RWPE2 (cell line): ENCODE measurements around the gene MAP3K4.

Experiments used
- ATAC-seq: fragments of 200-7000 bp; cut with Tn5 transposase; 3 replicates; pipeline ENCODE4 v1.9.1; 2021; ENCODE audit warnings: low read depth
- DNase-seq: peaks from one replicate; pipeline ENCODE4 v3.0.0-alpha.2; 2020; ENCODE audit warnings: low spot score
- H3K27ac ChIP-seq: fragments of 450-650 bp; 2 replicates; pipeline ENCODE4 v1.5.1; 2017; ENCODE audit warnings: mild to moderate bottlenecking; ENCODE audit not compliant: poor library complexity, severe bottlenecking
- H3K27me3 ChIP-seq: fragments of 250-450 bp; sonication (Bioruptor Pico); 2 replicates; pipeline ENCODE4 v1.5.1; 2021; ENCODE audit warnings: mild to moderate bottlenecking, moderate library complexity; ENCODE audit not compliant: insufficient read depth, poor library complexity, severe bottlenecking
- H3K36me3 ChIP-seq: fragments of 250-450 bp; sonication (Bioruptor Pico); 2 replicates; pipeline ENCODE4 v1.5.1; 2020; ENCODE audit warnings: low read depth, mild to moderate bottlenecking, moderate library complexity
- H3K4me1 ChIP-seq: fragments of 250-450 bp; sonication (Bioruptor Pico); 2 replicates; pipeline ENCODE4 v1.5.1; 2021; ENCODE audit warnings: mild to moderate bottlenecking, moderate library complexity; ENCODE audit not compliant: insufficient read depth, poor library complexity, severe bottlenecking
- H3K4me3 ChIP-seq: fragments of 250-450 bp; sonication (Bioruptor Pico); 2 replicates; pipeline ENCODE4 v1.5.1; 2021; ENCODE audit warnings: mild to moderate bottlenecking, moderate library complexity; ENCODE audit not compliant: severe bottlenecking
- H3K9me3 ChIP-seq: fragments of 250-450 bp; sonication (Bioruptor Pico); 2 replicates; pipeline ENCODE4 v1.5.1; 2021; ENCODE audit warnings: mild to moderate bottlenecking, moderate library complexity; ENCODE audit not compliant: severe bottlenecking
- TF ChIP-seq, protein P1 (sequence below): fragments of 450-650 bp; IDR thresholded peaks from one replicate; pipeline ENCODE4 v1.5.1; 2017; ENCODE audit warnings: mild to moderate bottlenecking, moderate library complexity; ENCODE audit not compliant: poor library complexity, severe bottlenecking

The MAP3K4 gene

GRCh38 chr6:161109366-161109765 lies 117.8 kb downstream of the MAP3K4 start:
- Histone ChIP-seq H3K4me3 (no peak overlapping the region), H3K4me1 (peaks cover 8% of the 10 kb centered on the region), H3K27ac (no peak overlapping the region), H3K27me3 (no peaks in the 10 kb centered on the region), H3K36me3 (peaks cover 93% of the 10 kb centered on the region), H3K9me3 (no peaks in the 10 kb centered on the region)
- no peak for DNase-seq
- no peak for ATAC-seq
- TF ChIP-seq, protein P1, sequence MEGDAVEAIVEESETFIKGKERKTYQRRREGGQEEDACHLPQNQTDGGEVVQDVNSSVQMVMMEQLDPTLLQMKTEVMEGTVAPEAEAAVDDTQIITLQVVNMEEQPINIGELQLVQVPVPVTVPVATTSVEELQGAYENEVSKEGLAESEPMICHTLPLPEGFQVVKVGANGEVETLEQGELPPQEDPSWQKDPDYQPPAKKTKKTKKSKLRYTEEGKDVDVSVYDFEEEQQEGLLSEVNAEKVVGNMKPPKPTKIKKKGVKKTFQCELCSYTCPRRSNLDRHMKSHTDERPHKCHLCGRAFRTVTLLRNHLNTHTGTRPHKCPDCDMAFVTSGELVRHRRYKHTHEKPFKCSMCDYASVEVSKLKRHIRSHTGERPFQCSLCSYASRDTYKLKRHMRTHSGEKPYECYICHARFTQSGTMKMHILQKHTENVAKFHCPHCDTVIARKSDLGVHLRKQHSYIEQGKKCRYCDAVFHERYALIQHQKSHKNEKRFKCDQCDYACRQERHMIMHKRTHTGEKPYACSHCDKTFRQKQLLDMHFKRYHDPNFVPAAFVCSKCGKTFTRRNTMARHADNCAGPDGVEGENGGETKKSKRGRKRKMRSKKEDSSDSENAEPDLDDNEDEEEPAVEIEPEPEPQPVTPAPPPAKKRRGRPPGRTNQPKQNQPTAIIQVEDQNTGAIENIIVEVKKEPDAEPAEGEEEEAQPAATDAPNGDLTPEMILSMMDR, result no peak

DNA sequence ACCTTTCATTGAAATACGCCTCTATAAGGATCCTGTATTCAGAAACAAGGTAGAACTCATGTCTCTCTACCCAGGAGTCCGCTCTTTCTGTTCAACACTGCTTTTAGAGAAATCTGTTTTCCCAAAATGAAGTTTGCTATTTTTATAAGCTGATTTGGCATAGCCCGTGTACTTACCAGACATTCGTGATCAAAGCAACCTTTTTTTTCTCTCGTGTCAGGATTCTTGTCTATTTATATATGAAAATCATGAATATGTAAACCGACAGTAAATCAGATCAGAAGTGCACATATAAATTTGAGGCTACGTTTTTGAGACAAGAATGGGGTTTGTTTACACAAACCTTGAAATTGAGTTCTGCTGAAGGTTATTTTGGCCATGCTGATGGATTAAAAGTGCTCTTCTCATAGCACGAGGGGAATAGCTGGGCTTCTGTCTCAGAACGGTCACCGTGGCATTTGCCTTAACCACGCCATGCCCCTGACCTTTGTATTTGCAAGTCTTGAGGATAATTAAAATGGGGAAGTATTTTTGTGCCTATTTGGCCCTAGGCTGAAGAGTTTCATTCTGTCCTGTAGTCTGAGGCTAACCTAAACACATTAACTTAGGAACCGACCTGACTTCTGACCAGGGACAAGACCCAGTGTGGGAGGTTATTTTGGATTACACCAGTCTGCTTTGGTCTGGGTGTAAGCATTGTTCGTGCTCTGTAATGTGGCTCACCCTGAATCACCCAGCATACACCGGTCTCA lies 118.6 kb downstream of the MAP3K4 start:
- TF ChIP-seq, protein P1, result no peak
- no peak overlapping the region for H3K27ac ChIP-seq
- no peak for DNase-seq
- no peaks in the 10 kb centered on the region for H3K27me3 ChIP-seq
- ATAC-seq, result no peak
- H3K4me1 ChIP-seq, result peaks cover 3% of the 10 kb centered on the region
- H3K9me3 ChIP-seq, result no peaks in the 10 kb centered on the region
- H3K36me3 ChIP-seq, result peaks cover 95% of the 10 kb centered on the region
- no peak overlapping the region for H3K4me3 ChIP-seq

- no peaks in the 10 kb centered on the region for H3K27me3 ChIP-seq
- no peaks in the 10 kb centered on the region for H3K4me1 ChIP-seq
- ATAC-seq (no peak), DNase-seq (no peak)
- TF ChIP-seq, protein P1, result no peak
- peaks cover 95% of the 10 kb centered on the region for H3K36me3 ChIP-seq
- H3K4me3 ChIP-seq, result no peak overlapping the region
- H3K27ac ChIP-seq, result no peak overlapping the region
- H3K9me3 ChIP-seq, result no peaks in the 10 kb centered on the region
These were observed 119.7 kb downstream of the MAP3K4 start for GRCh38 chr6:161111261-161111660.

GRCh38 chr6:161115468-161115867 lies 123.9 kb downstream of the MAP3K4 start:
- Histone ChIP-seq H3K27ac (no peak overlapping the region), H3K36me3 (peaks cover 87% of the 10 kb centered on the region), H3K27me3 (no peaks in the 10 kb centered on the region), H3K4me3 (no peak overlapping the region), H3K4me1 (no peaks in the 10 kb centered on the region), H3K9me3 (no peaks in the 10 kb centered on the region)
- TF ChIP-seq, protein P1, result no peak
- no peak for ATAC-seq
- DNase-seq, result no peak

GRCh38 chr6:161116554-161116953 lies 125.0 kb downstream of the MAP3K4 start:
- TF ChIP-seq, protein P1, result no peak
- H3K36me3 ChIP-seq, result peaks cover 86% of the 10 kb centered on the region
- DNase-seq, result no peak
- no peaks in the 10 kb centered on the region for H3K27me3 ChIP-seq
- no peaks in the 10 kb centered on the region for H3K4me1 ChIP-seq
- no peaks in the 10 kb centered on the region for H3K9me3 ChIP-seq
- ATAC-seq, result no peak
- H3K27ac ChIP-seq, result no peak overlapping the region
- no peak overlapping the region for H3K4me3 ChIP-seq
